H1 (cell line): ENCODE results near the gene IQCH. TPM values are rescaled to one million over a fixed set of nuclear protein-coding genes. Genes with fewer than 3 reads are reported as not detected.

ENCODE experiments used
- CTCF ChIA-PET: fragments of 300-600 bp; sonication (Branson Sonifier 250); formaldehyde crosslinking; loops from one replicate; lab custom pipeline; 2021; ENCODE audit not compliant: partially characterized antibody; lab: Charles Lee
- POLR2A ChIA-PET: fragments of 300-600 bp; sonication (Branson Sonifier 250); formaldehyde crosslinking; loops from one replicate; lab custom pipeline; 2021; ENCODE audit warnings: inconsistent platforms; ENCODE audit not compliant: partially characterized antibody; lab: Charles Lee
- DNase-seq, 2 experiments: peaks; one replicate each; pipeline versions ENCODE4 v3.0.0 to v3.0.0-alpha.2; 2010 to 2022; ENCODE audit warnings: low spot score in 2 of 2, low read depth in 1 of 2, mixed read lengths in 1 of 2
- FAIRE-seq: peaks from 2 replicates; lab custom pipeline; 2011; peaks lifted over from hg19 to GRCh38; lab: Jason Lieb, UNC
- H2AFZ ChIP-seq: 2 replicates; pipeline ENCODE4 v1.8.1; 2012; ENCODE audit warnings: low read length, inconsistent platforms
- H2AK5ac ChIP-seq: 2 replicates; pipeline ENCODE4 v1.6.1; 2013; ENCODE audit warnings: low read depth, low read length
- H2BK120ac ChIP-seq: replicated peaks from 2 replicates; pipeline ENCODE3; 2013; ENCODE audit warnings: low read depth, low read length, inconsistent platforms
- H2BK12ac ChIP-seq: 2 replicates; pipeline ENCODE4 v1.6.1; 2013; ENCODE audit warnings: low read depth, low read length
- H2BK15ac ChIP-seq: 2 replicates; pipeline ENCODE4 v1.6.1; 2013; ENCODE audit warnings: low read length
- H2BK20ac ChIP-seq: 2 replicates; pipeline ENCODE4 v1.6.1; 2013; ENCODE audit warnings: low read length
- H2BK5ac ChIP-seq: 2 replicates; pipeline ENCODE4 v1.6.1; 2013; ENCODE audit warnings: low read depth, low read length
- H3K14ac ChIP-seq: 2 replicates; pipeline ENCODE4 v1.6.1; 2013; ENCODE audit warnings: inconsistent platforms; ENCODE audit not compliant: insufficient read length
- H3K18ac ChIP-seq: 2 replicates; pipeline ENCODE4 v1.6.1; 2013; ENCODE audit warnings: low read length; ENCODE audit errors: extremely low read depth
- H3K23ac ChIP-seq: 2 replicates; pipeline ENCODE4 v1.6.1; 2013; ENCODE audit warnings: inconsistent platforms; ENCODE audit not compliant: insufficient read length
- H3K23me2 ChIP-seq: 2 replicates; pipeline ENCODE4 v1.6.1; 2013; ENCODE audit warnings: low read depth, low read length
- H3K27ac ChIP-seq: 2 replicates; pipeline ENCODE4 v1.6.1; 2011; ENCODE audit warnings: low read depth, low read length, inconsistent platforms
- H3K27me3 ChIP-seq, 4 experiments: replicated peaks in 1 of 4; 1 replicate in 1 of 4; 2 replicates in 3 of 4; pipeline versions ENCODE4 v1.6.1 to v1.8.1; 2011 to 2013; ENCODE audit warnings: low read length in 3 of 4, mild to moderate bottlenecking in 3 of 4, inconsistent platforms in 2 of 4, mixed read lengths in 2 of 4, moderate library complexity in 1 of 4; ENCODE audit not compliant: control insufficient read depth in 3 of 4, insufficient read depth in 3 of 4; ENCODE audit errors: extremely low read depth in 1 of 4
- H3K36me3 ChIP-seq, 4 experiments: 2 replicates each; pipeline versions ENCODE4 v1.6.1 to v1.8.1; 2011 to 2013; ENCODE audit warnings: mild to moderate bottlenecking in 4 of 4, low read length in 3 of 4, moderate library complexity in 2 of 4, control low read depth in 1 of 4, inconsistent platforms in 1 of 4; ENCODE audit not compliant: insufficient read depth in 4 of 4, control insufficient read depth in 2 of 4
- H3K4ac ChIP-seq: replicated peaks from 2 replicates; pipeline ENCODE3; 2013; ENCODE audit warnings: low read length, low read depth, mixed read lengths, inconsistent platforms; ENCODE audit not compliant: insufficient read length
- H3K4me1 ChIP-seq, 4 experiments: replicated peaks in 1 of 4; 1 replicate in 1 of 4; 2 replicates in 3 of 4; pipeline versions ENCODE4 v1.6.1 to v1.8.1; 2011 to 2013; ENCODE audit warnings: low read length in 3 of 4, inconsistent platforms in 2 of 4, mixed read lengths in 1 of 4; ENCODE audit not compliant: insufficient read depth in 4 of 4, control insufficient read depth in 3 of 4
- H3K4me2 ChIP-seq, 2 experiments: 2 replicates each; pipeline versions ENCODE4 v1.6.1 to v1.8.1; 2011 to 2013; ENCODE audit warnings: low read depth in 2 of 2, low read length in 2 of 2, control low read depth in 1 of 2, inconsistent platforms in 1 of 2, mild to moderate bottlenecking in 1 of 2; ENCODE audit not compliant: insufficient read depth in 1 of 2
- H3K4me3 ChIP-seq, 4 experiments: fragments of 200-600, 300-600 bp in 1 of 4; sonication (generic), shearing (Covaris generic), sonication (Bioruptor Twin) in 1 of 4; 2 replicates each; pipeline versions ENCODE4 v1.5.1 to v1.8.1; 2011 to 2016; ENCODE audit warnings: low read length in 4 of 4, low read depth in 3 of 4, control low read depth in 2 of 4, inconsistent platforms in 2 of 4, mild to moderate bottlenecking in 2 of 4, mixed read lengths in 1 of 4, moderate library complexity in 1 of 4; ENCODE audit not compliant: insufficient read depth in 2 of 4; ENCODE audit errors: extremely low read depth in 1 of 4
- H3K56ac ChIP-seq: replicated peaks from 2 replicates; pipeline ENCODE3; 2013; ENCODE audit warnings: low read depth, mild to moderate bottlenecking, mixed read lengths, low read length, inconsistent platforms; ENCODE audit not compliant: insufficient read length
- H3K79me1 ChIP-seq: 2 replicates; pipeline ENCODE4 v1.6.1; 2013; ENCODE audit warnings: low read depth, low read length, control low read depth
- H3K79me2 ChIP-seq, 2 experiments: 2 replicates each; pipeline versions ENCODE4 v1.6.1 to v1.8.1; 2012 to 2013; ENCODE audit warnings: low read length in 2 of 2, mild to moderate bottlenecking in 2 of 2, inconsistent platforms in 1 of 2; ENCODE audit not compliant: insufficient read depth in 2 of 2, control insufficient read depth in 1 of 2
- H3K9ac ChIP-seq, 4 experiments: replicated peaks in 1 of 4; 1 replicate in 1 of 4; 2 replicates in 3 of 4; pipeline versions ENCODE4 v1.6.1 to v1.8.1; 2011 to 2013; ENCODE audit warnings: low read depth in 3 of 4, low read length in 3 of 4, control low read depth in 2 of 4, mild to moderate bottlenecking in 2 of 4, moderate library complexity in 2 of 4, inconsistent platforms in 1 of 4; ENCODE audit errors: extremely low read depth in 1 of 4
- H3K9me3 ChIP-seq, 2 experiments: 2 replicates each; pipeline versions ENCODE4 v1.6.1 to v1.8.1; 2012 to 2013; ENCODE audit warnings: mild to moderate bottlenecking in 2 of 2, moderate library complexity in 2 of 2, control low read depth in 1 of 2, inconsistent platforms in 1 of 2, low read depth in 1 of 2, low read length in 1 of 2, mixed read lengths in 1 of 2; ENCODE audit not compliant: insufficient read depth in 2 of 2
- H4K20me1 ChIP-seq, 2 experiments: replicated peaks in 1 of 2; 2 replicates each; pipeline versions ENCODE3 to v1.8.1; 2011 to 2013; ENCODE audit warnings: inconsistent platforms in 2 of 2, low read length in 2 of 2, mild to moderate bottlenecking in 1 of 2; ENCODE audit not compliant: insufficient read depth in 2 of 2, control insufficient read depth in 1 of 2
- H4K5ac ChIP-seq: 2 replicates; pipeline ENCODE4 v1.6.1; 2013; ENCODE audit warnings: low read length, low read depth, mixed read lengths, inconsistent platforms; ENCODE audit not compliant: insufficient read length
- H4K8ac ChIP-seq: 2 replicates; pipeline ENCODE4 v1.8.0; 2013; ENCODE audit warnings: mild to moderate bottlenecking, moderate library complexity, low read length, inconsistent platforms; ENCODE audit not compliant: insufficient read depth; ENCODE audit errors: extremely low read depth
- H4K91ac ChIP-seq: replicated peaks from 2 replicates; pipeline ENCODE3; 2013; ENCODE audit warnings: low read length, mixed read lengths, inconsistent platforms; ENCODE audit not compliant: insufficient read length
- CREB1 ChIP-seq: IDR thresholded peaks from 2 replicates; pipeline ENCODE4 v1.6.1; 2012; ENCODE audit warnings: inconsistent platforms
- E2F6 ChIP-seq: IDR thresholded peaks from 2 replicates; pipeline ENCODE4 v1.6.1; 2012; ENCODE audit warnings: inconsistent platforms
- KDM1A ChIP-seq: fragments of 200-600, 300-600 bp; sonication (generic); IDR thresholded peaks from 2 replicates; pipeline ENCODE4 v1.7.1; 2016; ENCODE audit warnings: mild to moderate bottlenecking, low read length, borderline replicate concordance
- KDM4A ChIP-seq: IDR thresholded peaks from one replicate; pipeline ENCODE4 v1.7.1; 2012; ENCODE audit warnings: low read depth, mild to moderate bottlenecking, moderate library complexity, low read length, inconsistent platforms; ENCODE audit not compliant: severe bottlenecking
- MAFK ChIP-seq: IDR thresholded peaks from 2 replicates; pipeline ENCODE4 v1.6.1; 2012; ENCODE audit warnings: low read depth, mild to moderate bottlenecking, improper control_type of control experiment, low read length
- NANOG ChIP-seq: IDR thresholded peaks from 2 replicates; pipeline ENCODE4 v1.6.1; 2011; ENCODE audit warnings: low read length, low read depth, mild to moderate bottlenecking, inconsistent platforms; ENCODE audit not compliant: insufficient read depth, poor library complexity, severe bottlenecking
- RXRA ChIP-seq: IDR thresholded peaks from 2 replicates; pipeline ENCODE4 v1.6.1; 2011; ENCODE audit warnings: low read depth, mild to moderate bottlenecking, low read length, moderate library complexity; ENCODE audit not compliant: insufficient read depth
- SRF ChIP-seq: IDR thresholded peaks from 2 replicates; pipeline ENCODE4 v1.6.1; 2011; ENCODE audit warnings: mild to moderate bottlenecking, low read depth, low read length, moderate library complexity
- TAF1 ChIP-seq: IDR thresholded peaks from 2 replicates; pipeline ENCODE4 v1.6.1; 2011; ENCODE audit warnings: mild to moderate bottlenecking, low read depth, low read length
- TAF7 ChIP-seq: optimal IDR thresholded peaks from 2 replicates; pipeline ENCODE3; 2011; ENCODE audit warnings: low read depth, mild to moderate bottlenecking, inconsistent platforms, low read length, moderate library complexity, borderline replicate concordance
- WGBS, 2 experiments: shearing (Covaris generic) in 1 of 2; methylation state at CpG; one replicate each; pipeline versions ENCODE4 v1.1.6 to v1.1.7; 2013 to 2015; ENCODE audit warnings: low lambda C conversion rate in 2 of 2, mixed read lengths in 2 of 2, inconsistent platforms in 1 of 2, low coverage in 1 of 2, missing lambda C conversion rate in 1 of 2; ENCODE audit not compliant: insufficient replicate concordance in 2 of 2, insufficient coverage in 1 of 2, insufficient read length in 1 of 2; ENCODE audit errors: extremely low coverage in 1 of 2, missing lambda C conversion rate in 1 of 2; 5-methylcytosine and 5-hydroxymethylcytosine counted together
- polyA plus RNA-seq, 7 experiments: library from polyadenylated mRNA; depleted of rRNA in 3 of 7; stranded (reverse) in 5 of 7; unstranded in 2 of 7; fragments of >200 nt in 5 of 7; fragments of 200-250 nt in 2 of 7; gene quantifications; 1 replicate in 5 of 7; 2 replicates in 1 of 7; 4 replicates in 1 of 7; pipeline versions ENCODE4 v1.2.1 to v1.2.3, GENCODE V29; 2011 to 2013; ENCODE audit warnings: missing spikeins in 2 of 7, mixed read lengths in 2 of 7
- total RNA-seq: library from RNA; stranded (reverse); fragmentation: NEBNext Ultra II Directional; extraction: Animal tissue kit (Norgen Biotek cat#: 25700); gene quantifications from 2 replicates; pipeline ENCODE4 v1.2.1, GENCODE V29; 2021
- TF ChIP-seq, protein P1 (sequence below), 3 experiments: IDR thresholded peaks; 1 replicate in 2 of 3; 2 replicates in 1 of 3; pipeline versions ENCODE4 v1.5.1 to v1.6.1; 2011; ENCODE audit warnings: low read length in 3 of 3, mild to moderate bottlenecking in 3 of 3, inconsistent platforms in 2 of 3, low read depth in 1 of 3, moderate library complexity in 1 of 3; ENCODE audit not compliant: insufficient read depth in 1 of 3; ENCODE audit errors: control extremely low read depth in 1 of 3

Gene IQCH
- total and polyA plus RNA-seq, 2 of the 8 experiments (the other 6 are each of a cell fraction or from before 2014, with no cell fraction given): 0.60 to 1.9 TPM

- H3K56ac ChIP-seq: no peak overlapping the region
- no peak overlapping the region for H3K4me2 ChIP-seq
- H4K5ac ChIP-seq: no peak overlapping the region
- H2BK5ac ChIP-seq: no peak overlapping the region
- no peak overlapping the region for H3K14ac ChIP-seq
- no peak overlapping the region for H2BK15ac ChIP-seq
- H3K27ac ChIP-seq: no peak overlapping the region
- no peak overlapping the region for H3K18ac ChIP-seq
- POLR2A ChIA-PET: interaction anchor here (0.7 kb wide), 1 partner anchor 307 kb away, joined by 3 read pairs; no protein-coding TSS in a partner anchor
- no peaks in the 10 kb centered on the region for H3K79me1 ChIP-seq
- no peak overlapping the region for H2BK120ac ChIP-seq
- H3K23me2 ChIP-seq: no peaks in the 10 kb centered on the region
- DNase-seq (no peak), FAIRE-seq (no peak)
- no peaks in the 10 kb centered on the region for H3K79me2 ChIP-seq
- no peak overlapping the region for H2AFZ ChIP-seq
- no peaks in the 10 kb centered on the region for H3K27me3 ChIP-seq
- whole genome bisulfite sequencing, 2 experiments: 95% methylated on average over 1 of the region's 1 CpG; no CpG with 5 or more reads in 1 of the 2 experiments
- H3K4me1 ChIP-seq: peaks cover 0 to 4% (median under 1%) of the 10 kb centered on the region in 4 experiments; a peak in 4 of 7 replicates
- no peak overlapping the region for H4K8ac ChIP-seq
- CTCF ChIA-PET: no interaction called here
- H3K9ac ChIP-seq: no peak overlapping the region
- no peak overlapping the region for H3K4me3 ChIP-seq
- no peaks in the 10 kb centered on the region for H3K36me3 ChIP-seq
- no peak overlapping the region for H2BK12ac ChIP-seq
- H3K4ac ChIP-seq: no peak overlapping the region
- no peak overlapping the region for H3K23ac ChIP-seq
- H4K20me1 ChIP-seq: no peaks in the 10 kb centered on the region
- no peak overlapping the region for H2AK5ac ChIP-seq
- no peaks in the 10 kb centered on the region for H3K9me3 ChIP-seq
- no peak overlapping the region for H2BK20ac ChIP-seq
- no peak overlapping the region for H4K91ac ChIP-seq
- TF ChIP-seq, protein P1, sequence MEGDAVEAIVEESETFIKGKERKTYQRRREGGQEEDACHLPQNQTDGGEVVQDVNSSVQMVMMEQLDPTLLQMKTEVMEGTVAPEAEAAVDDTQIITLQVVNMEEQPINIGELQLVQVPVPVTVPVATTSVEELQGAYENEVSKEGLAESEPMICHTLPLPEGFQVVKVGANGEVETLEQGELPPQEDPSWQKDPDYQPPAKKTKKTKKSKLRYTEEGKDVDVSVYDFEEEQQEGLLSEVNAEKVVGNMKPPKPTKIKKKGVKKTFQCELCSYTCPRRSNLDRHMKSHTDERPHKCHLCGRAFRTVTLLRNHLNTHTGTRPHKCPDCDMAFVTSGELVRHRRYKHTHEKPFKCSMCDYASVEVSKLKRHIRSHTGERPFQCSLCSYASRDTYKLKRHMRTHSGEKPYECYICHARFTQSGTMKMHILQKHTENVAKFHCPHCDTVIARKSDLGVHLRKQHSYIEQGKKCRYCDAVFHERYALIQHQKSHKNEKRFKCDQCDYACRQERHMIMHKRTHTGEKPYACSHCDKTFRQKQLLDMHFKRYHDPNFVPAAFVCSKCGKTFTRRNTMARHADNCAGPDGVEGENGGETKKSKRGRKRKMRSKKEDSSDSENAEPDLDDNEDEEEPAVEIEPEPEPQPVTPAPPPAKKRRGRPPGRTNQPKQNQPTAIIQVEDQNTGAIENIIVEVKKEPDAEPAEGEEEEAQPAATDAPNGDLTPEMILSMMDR (IDR thresholded peaks at IDR 0.05; ENCODE audit: control extremely low read depth in 1 of 3, insufficient read depth in 1 of 3, low read depth in 1 of 3, low read length in 3 of 3): no peak
- TF ChIP-seq TAF1 (no peak), KDM4A (no peak), MAFK (no peak), KDM1A (no peak), CREB1 (no peak), RXRA (no peak), E2F6 (no peak), TAF7 (no peak), SRF (no peak), NANOG (no peak)
These were observed 22.1 kb downstream of the IQCH start for GRCh38 chr15:67276666-67277065.
